PFSK-1 (cell line): ENCODE data around the gene S1PR2. TPM values are rescaled to one million over a fixed set of nuclear protein-coding genes. Genes with fewer than 3 reads are reported as not detected.
A peak's percentile ranks its signal among the peaks of the same experiment; 100 is the strongest.

Experiments
- FOXP2 ChIP-seq: optimal IDR thresholded peaks from 2 replicates; pipeline ENCODE3; 2011; ENCODE audit warnings: borderline replicate concordance, control low read depth, inconsistent platforms; ENCODE audit not compliant: insufficient read depth; ENCODE audit errors: extremely low read length, extremely low read depth
- POLR2AphosphoS5 ChIP-seq: IDR thresholded peaks from 2 replicates; pipeline ENCODE4 v1.6.1; 2012; ENCODE audit warnings: low read depth, mild to moderate bottlenecking, control low read depth, low read length, moderate library complexity
- REST ChIP-seq, 2 experiments: IDR thresholded peaks; 2 replicates each; pipeline versions ENCODE4 v1.6.1 to v1.8.0; 2011 to 2012; ENCODE audit warnings: low read depth in 2 of 2, low read length in 2 of 2, control low read depth in 1 of 2, inconsistent platforms in 1 of 2, mild to moderate bottlenecking in 1 of 2, moderate library complexity in 1 of 2; ENCODE audit not compliant: insufficient read depth in 1 of 2
- SIN3A ChIP-seq: IDR thresholded peaks from 2 replicates; pipeline ENCODE4 v1.6.1; 2012; ENCODE audit warnings: mild to moderate bottlenecking, low read length, moderate library complexity, borderline replicate concordance; ENCODE audit not compliant: insufficient read depth
- TAF1 ChIP-seq: IDR thresholded peaks from 2 replicates; pipeline ENCODE4 v1.6.1; 2012; ENCODE audit warnings: low read length, control low read depth, borderline replicate concordance; ENCODE audit not compliant: insufficient read depth
- polyA plus RNA-seq: library from polyadenylated mRNA; unstranded; fragments of >200 nt; gene quantifications from one replicate; pipeline ENCODE4 v1.2.1, GENCODE V29; 2012; ENCODE audit warnings: low read depth, missing spikeins; ENCODE audit not compliant: insufficient read length

Gene S1PR2
- 8.6 TPM for polyA plus RNA-seq

GRCh38 chr19:10230861-10231611, at the start of gene S1PR2:
TSS of gene S1PR2 (minus strand) at chr19:10231331. CDS start at chr19:10224905, 6,426 bp downstream.
- TF ChIP-seq TAF1 (no peak), REST (IDR thresholded peaks at IDR 0.05; ENCODE audit: insufficient read depth in 1 of 2, low read depth in 2 of 2, low read length in 2 of 2) (0 out of 4 replicates have a peak, but pooled peaks of 1 of the 2 experiments have one; percentile 13), POLR2AphosphoS5 (peak; percentile 63), SIN3A (peak; percentile 61; the same call in 1 of the 2 replicates)

- TF ChIP-seq REST (IDR thresholded peaks at IDR 0.05; ENCODE audit: insufficient read depth in 1 of 2, low read depth in 2 of 2, low read length in 2 of 2) (no peak), TAF1 (no peak), FOXP2 (no peak), POLR2AphosphoS5 (no peak)
These were observed 48.8 kb upstream of the S1PR2 start for GRCh38 chr19:10279737-10280442.

GRCh38 chr19:10278935-10279334, 47.8 kb upstream of the S1PR2 start:
- TF ChIP-seq POLR2AphosphoS5, result no peak
- TF ChIP-seq TAF1, result no peak
- no peak for TF ChIP-seq FOXP2
- no peak for TF ChIP-seq REST (IDR thresholded peaks at IDR 0.05; ENCODE audit: insufficient read depth in 1 of 2, low read depth in 2 of 2, low read length in 2 of 2)
- no peak for TF ChIP-seq SIN3A

- TF ChIP-seq TAF1 (no peak), SIN3A (no peak), POLR2AphosphoS5 (no peak), REST (IDR thresholded peaks at IDR 0.05; ENCODE audit: insufficient read depth in 1 of 2, low read depth in 2 of 2, low read length in 2 of 2) (no peak), FOXP2 (no peak)
These were observed 46.9 kb upstream of the S1PR2 start for GRCh38 chr19:10277795-10278589.
